Adipose tissue (tissue), 3 donors: Measurements from ENCODE around the gene DHFR. TPM values are rescaled to one million over a fixed set of nuclear protein-coding genes. Genes with fewer than 3 reads are reported as not detected.
"Not testable (repeated sequence)": the region's sequence is repeated elsewhere in the genome, so short reads cannot be mapped to it uniquely, and the experiment has no call there.

Experiments used
- H3K27ac ChIP-seq: one replicate; pipeline ENCODE4 v1.5.1; 2013; ENCODE audit warnings: low read depth, low read length
- WGBS, 3 donors: extraction: QIAGEN DNeasy Blood & Tissue Kit; methylation state at CpG; one replicate each; pipeline ENCODE4 v1.1.7; 2013; 5-methylcytosine and 5-hydroxymethylcytosine counted together
- polyA plus RNA-seq, 3 donors: library from polyadenylated mRNA; stranded (reverse); fragments of 200-250 nt; gene quantifications; one replicate each; pipeline ENCODE4 v1.2.3, GENCODE V29; 2013
- donor health status: healthy with polysubstance abuse.
- donor health status: Bipolar disorder and iron deficiency.
- donor health status: healthy.

Gene DHFR
- polyA plus RNA-seq, 3 donors = 2.9 to 18.1 (median 16.3) TPM

DNA sequence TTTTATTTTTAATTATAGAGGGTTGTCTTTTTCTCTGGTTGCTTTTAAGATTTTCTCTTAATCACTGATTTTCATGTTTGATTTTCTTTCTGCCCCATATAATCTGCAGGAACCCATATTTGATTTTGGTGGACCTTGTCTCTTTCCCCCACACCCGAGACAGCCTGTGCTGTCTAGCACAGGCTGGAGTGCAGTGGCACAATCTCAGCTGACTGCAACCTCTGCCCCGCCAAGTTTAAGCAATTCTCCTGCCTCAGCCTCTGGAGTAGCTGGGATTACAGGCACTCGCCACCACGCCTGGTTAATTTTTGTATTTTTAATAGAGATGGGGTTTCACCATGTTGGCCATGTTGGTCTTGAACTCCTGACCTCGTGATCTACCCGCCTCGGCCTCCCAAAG lies 5.9 kb upstream of the DHFR start:
- 87 to 92% (median 89%) methylated on average over 7 of the region's 7 CpGs for WGBS, 3 donors

GRCh38 chr5:80659106-80659505 lies 4.3 kb upstream of the DHFR start:
- no peak overlapping the region for H3K27ac ChIP-seq
- 76 to 95% (median 84%) methylated on average over 5 of the region's 5 CpGs for WGBS, 3 donors

More for the DNA sequence above, 5.9 kb upstream of the DHFR start:
- H3K27ac ChIP-seq = not testable (repeated sequence)

DNA sequence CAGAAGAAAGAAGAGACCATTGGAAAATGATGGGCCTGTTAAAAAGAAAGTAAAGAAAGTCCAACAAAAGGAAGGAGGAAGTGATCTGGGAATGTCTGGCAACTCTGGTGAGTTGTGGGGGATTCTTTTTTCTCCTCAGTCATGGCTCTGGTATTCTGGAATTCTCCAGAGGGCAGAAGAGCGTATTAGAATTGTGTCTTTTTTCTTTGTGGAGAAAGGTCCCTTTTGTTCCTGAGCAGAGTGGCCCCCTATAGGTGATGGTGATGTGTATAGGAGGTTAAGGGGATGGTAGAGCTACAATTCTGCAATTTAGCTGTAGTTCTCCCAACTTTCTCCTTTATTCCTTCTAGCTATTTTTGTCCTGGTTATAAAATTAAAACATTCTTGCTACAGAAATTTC lies 1.6 kb upstream of the DHFR start:
- 19 to 91% (median 75%) methylated on average over 1 of the region's 1 CpG for WGBS, 3 donors
- H3K27ac ChIP-seq = no peak overlapping the region

GRCh38 chr5:80655231-80655774 lies 520 bp upstream of the DHFR start:
- 19 to 22% (median 22%) methylated on average over 7 of the region's 7 CpGs for WGBS, 3 donors

GRCh38 chr5:80654054-80654390 lies 761 bp downstream of the DHFR start:
- WGBS, 3 donors = 0 to 1% (median 1%) methylated on average over 24 of the region's 24 CpGs
- no peak overlapping the region for H3K27ac ChIP-seq

More at GRCh38 chr5:80655231-80655774, 520 bp upstream of the DHFR start:
- no peak overlapping the region for H3K27ac ChIP-seq

DNA sequence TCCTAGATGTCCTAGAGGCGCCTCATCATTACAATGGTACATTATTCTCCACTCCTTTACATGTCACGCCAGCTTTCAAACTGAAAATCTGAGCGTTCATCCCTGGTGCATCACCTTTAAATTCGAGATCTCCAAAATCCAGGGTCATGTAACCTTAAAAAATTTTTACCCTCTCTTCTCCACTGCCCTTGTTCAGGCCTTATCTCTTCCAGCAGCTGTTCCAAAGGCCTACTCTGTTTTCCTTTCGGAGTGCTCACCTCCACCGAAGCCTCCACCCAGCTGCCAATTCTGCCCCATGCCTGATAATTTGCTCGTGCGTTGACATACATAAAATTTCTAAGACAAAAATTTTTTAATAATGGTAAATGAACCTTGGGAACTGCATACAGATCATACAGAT lies 1.3 kb downstream of the DHFR start:
- H3K27ac ChIP-seq = no peak overlapping the region
- 37 to 55% (median 55%) methylated on average over 8 of the region's 8 CpGs for WGBS, 3 donors

- H3K27ac ChIP-seq = no peak overlapping the region
- 84 to 90% (median 87%) methylated on average over 3 of the region's 3 CpGs for WGBS, 3 donors
Measured at GRCh38 chr5:80646926-80647325, 7.9 kb downstream of the DHFR start.

DNA sequence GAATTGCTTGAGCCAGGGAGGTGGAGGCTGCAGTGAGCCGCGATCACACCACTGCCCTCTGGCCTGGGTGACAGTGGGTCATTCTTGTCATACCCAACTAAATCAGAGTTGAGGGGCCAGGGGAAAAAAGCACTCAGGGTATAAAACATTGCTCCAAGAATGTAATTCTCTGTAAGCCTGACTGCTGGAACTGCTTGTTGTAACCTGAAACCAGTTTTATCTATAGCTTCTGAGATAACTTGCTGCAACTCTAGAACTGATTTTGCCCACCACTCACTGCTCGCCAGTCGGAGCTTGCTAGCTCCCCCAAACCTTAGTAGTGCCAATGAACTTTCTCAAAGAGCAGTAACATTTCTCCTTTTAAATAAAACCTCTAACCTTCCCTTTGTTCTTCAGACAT lies 9.9 kb downstream of the DHFR start:
- 39 to 91% (median 84%) methylated on average over 4 of the region's 4 CpGs for WGBS, 3 donors
- H3K27ac ChIP-seq = no peak overlapping the region

- 65 to 96% (median 94%) methylated on average over 4 of the region's 4 CpGs for WGBS, 3 donors
Measured at GRCh38 chr5:80641353-80641752, 13.4 kb downstream of the DHFR start.

GRCh38 chr5:80634193-80634592 lies 20.6 kb downstream of the DHFR start:
- no peak overlapping the region for H3K27ac ChIP-seq

More at GRCh38 chr5:80641353-80641752, 13.4 kb downstream of the DHFR start:
- H3K27ac ChIP-seq = no peak overlapping the region

GRCh38 chr5:80632700-80633099 lies 22.1 kb downstream of the DHFR start:
- 75 to 90% (median 89%) methylated on average over 2 of the region's 2 CpGs for WGBS, 3 donors
- no peak overlapping the region for H3K27ac ChIP-seq

DNA sequence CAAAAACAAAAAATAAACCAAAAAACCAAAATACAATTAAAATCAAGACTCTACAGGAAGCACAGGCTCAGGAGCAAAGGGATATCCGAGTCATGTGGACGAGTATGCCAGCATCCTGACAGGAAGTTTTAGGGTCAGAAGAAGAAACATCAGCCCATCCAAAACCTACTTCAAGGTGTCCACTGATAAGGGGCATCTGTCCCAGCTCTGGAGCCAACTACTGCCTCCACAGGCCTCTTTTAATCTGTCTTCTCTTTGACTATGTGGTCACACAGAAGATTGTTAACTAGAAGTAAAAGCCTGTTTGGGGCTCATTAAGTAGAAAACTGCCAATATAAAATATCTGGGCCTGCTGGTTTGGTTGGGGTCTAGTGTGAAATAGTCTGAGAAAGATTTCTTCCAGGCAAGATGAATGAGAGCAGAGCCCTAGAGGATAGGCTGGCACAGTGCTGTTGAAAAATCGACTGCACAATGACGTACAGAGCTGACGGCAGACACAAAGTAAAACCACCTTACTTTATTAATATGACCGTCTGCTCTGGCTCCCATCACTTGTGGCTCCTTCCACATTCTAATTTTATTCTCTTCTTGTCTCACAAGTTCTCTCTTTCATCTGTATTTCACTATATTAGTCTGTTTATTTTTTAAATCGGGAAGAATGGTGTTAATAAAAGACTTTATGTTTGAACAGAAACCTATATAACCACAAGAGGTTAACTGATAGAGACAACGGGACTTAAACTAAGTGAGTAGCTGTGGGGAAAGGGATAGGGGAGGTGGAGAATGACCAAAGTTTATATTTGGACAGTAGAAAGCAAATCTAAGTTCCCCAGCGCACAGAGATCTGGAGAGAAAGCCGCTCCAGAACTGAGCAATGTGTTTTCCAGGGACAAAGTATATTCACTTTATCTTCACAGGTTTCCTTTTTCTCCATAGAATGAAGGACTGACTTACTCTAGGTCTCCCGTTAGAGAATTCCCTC lies 23.2 kb downstream of the DHFR start:
- 87 to 91% (median 91%) methylated on average over 11 of the region's 11 CpGs for WGBS, 3 donors
- no peak overlapping the region for H3K27ac ChIP-seq

GRCh38 chr5:80629281-80629680 lies 25.5 kb downstream of the DHFR start:
- H3K27ac ChIP-seq = no peak overlapping the region

GRCh38 chr5:80625230-80625629 lies 29.6 kb downstream of the DHFR start:
- 85 to 95% (median 92%) methylated on average over 5 of the region's 5 CpGs for WGBS, 3 donors
- no peak overlapping the region for H3K27ac ChIP-seq

DNA sequence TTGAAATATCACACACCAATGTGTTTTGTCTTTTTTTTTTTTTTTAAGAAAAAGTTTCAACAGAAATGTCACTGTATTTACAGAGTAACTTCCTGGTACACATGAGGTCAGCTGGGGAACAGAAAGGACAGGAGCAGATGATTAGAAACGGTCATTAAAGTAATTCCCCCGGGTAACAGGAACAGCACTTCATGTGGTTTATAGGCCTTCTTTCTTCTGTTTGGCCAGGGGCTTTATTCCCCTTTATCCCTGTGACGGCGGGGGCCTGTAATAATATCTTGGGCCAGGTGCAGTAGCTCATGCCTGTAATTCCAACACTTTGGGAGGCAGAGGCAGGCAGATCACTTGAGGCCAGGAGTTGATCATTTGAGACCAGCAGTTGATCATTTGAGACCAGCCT lies 30.8 kb downstream of the DHFR start:
- 41 to 58% (median 51%) methylated on average over 4 of the region's 4 CpGs for WGBS, 3 donors
- no peak overlapping the region for H3K27ac ChIP-seq

GRCh38 chr5:80622756-80623155 lies 32.0 kb downstream of the DHFR start:
- H3K27ac ChIP-seq = no peak overlapping the region
- whole genome bisulfite sequencing, 3 donors = 94 to 96% (median 95%) methylated on average over 2 of the region's 2 CpGs

- 70 to 88% (median 78%) methylated on average over 4 of the region's 4 CpGs for whole genome bisulfite sequencing, 3 donors
- no peak overlapping the region for H3K27ac ChIP-seq
Measured at GRCh38 chr5:80620211-80620610, 34.6 kb downstream of the DHFR start.

GRCh38 chr5:80619086-80619485 lies 35.7 kb downstream of the DHFR start:
- no peak overlapping the region for H3K27ac ChIP-seq
- 63 to 86% (median 73%) methylated on average over 1 of the region's 1 CpG for WGBS, 3 donors

- WGBS, 3 donors = 78 to 97% (median 82%) methylated on average over 4 of the region's 4 CpGs
- H3K27ac ChIP-seq = no peak overlapping the region
Measured at GRCh38 chr5:80618438-80618837, 36.3 kb downstream of the DHFR start.
